Retinal pigment epithelial cell (primary cell): ENCODE measurements around the gene RBL2.
A peak's percentile ranks its signal among the peaks of the same experiment; 100 is the strongest.

Experiments
- DNase-seq: peaks from one replicate; pipeline ENCODE4 v3.0.0-alpha.2; 2010; ENCODE audit warnings: low read depth
- H3K4me3 ChIP-seq: 2 replicates; pipeline ENCODE4 v1.5.1; 2011; ENCODE audit warnings: mild to moderate bottlenecking, low read length, control low read depth, moderate library complexity
- TF ChIP-seq, protein P1 (sequence below): conservative IDR thresholded peaks from 2 replicates; pipeline ENCODE4 v1.5.1; 2011; ENCODE audit warnings: low read depth, low read length, control low read depth, inconsistent platforms

Gene RBL2

DNA sequence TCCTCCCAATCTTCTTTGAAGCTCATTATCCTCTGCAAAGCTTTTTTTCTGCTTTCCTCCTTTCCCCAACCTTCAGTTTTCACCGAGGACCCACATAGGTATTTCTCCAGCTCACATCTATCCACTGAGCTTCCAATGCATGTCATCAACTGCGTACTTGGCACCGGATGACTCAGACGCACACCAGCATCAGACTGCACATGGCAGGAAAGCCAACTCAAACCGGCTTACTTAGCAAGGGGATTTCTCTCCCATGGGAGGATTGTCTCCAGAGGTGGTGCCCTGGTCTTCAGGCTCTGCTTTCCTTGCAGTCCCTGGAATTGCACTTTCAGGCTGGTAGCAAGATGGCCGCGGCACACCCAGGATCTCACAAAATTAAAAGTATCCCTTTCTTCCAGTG lies 70.4 kb downstream of the RBL2 start:
- TF ChIP-seq, protein P1, sequence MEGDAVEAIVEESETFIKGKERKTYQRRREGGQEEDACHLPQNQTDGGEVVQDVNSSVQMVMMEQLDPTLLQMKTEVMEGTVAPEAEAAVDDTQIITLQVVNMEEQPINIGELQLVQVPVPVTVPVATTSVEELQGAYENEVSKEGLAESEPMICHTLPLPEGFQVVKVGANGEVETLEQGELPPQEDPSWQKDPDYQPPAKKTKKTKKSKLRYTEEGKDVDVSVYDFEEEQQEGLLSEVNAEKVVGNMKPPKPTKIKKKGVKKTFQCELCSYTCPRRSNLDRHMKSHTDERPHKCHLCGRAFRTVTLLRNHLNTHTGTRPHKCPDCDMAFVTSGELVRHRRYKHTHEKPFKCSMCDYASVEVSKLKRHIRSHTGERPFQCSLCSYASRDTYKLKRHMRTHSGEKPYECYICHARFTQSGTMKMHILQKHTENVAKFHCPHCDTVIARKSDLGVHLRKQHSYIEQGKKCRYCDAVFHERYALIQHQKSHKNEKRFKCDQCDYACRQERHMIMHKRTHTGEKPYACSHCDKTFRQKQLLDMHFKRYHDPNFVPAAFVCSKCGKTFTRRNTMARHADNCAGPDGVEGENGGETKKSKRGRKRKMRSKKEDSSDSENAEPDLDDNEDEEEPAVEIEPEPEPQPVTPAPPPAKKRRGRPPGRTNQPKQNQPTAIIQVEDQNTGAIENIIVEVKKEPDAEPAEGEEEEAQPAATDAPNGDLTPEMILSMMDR: no peak
- no peak overlapping the region for H3K4me3 ChIP-seq
- DNase-seq: peak; percentile 95

DNA sequence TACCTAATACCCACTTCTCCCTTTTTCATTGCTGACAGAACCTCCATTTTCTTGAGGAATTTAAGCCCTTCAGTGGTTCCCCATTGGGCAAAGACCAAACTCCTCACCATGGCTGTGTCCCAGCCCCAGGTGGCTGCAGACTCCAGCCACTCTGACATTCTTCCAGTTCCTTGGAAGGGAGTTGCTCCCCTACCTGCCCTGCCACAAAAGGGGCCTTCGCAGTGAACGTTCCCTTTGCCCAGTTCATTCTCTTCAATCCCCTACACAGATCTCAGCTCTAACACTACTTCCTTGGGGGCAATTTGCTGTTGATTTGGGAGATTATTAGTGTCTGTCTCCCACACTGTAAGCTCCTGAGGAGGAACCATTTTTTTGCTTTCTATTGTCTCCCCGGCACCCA lies 72.0 kb downstream of the RBL2 start:
- H3K4me3 ChIP-seq: no peak overlapping the region
- TF ChIP-seq, protein P1: no peak
- DNase-seq: no peak

DNA sequence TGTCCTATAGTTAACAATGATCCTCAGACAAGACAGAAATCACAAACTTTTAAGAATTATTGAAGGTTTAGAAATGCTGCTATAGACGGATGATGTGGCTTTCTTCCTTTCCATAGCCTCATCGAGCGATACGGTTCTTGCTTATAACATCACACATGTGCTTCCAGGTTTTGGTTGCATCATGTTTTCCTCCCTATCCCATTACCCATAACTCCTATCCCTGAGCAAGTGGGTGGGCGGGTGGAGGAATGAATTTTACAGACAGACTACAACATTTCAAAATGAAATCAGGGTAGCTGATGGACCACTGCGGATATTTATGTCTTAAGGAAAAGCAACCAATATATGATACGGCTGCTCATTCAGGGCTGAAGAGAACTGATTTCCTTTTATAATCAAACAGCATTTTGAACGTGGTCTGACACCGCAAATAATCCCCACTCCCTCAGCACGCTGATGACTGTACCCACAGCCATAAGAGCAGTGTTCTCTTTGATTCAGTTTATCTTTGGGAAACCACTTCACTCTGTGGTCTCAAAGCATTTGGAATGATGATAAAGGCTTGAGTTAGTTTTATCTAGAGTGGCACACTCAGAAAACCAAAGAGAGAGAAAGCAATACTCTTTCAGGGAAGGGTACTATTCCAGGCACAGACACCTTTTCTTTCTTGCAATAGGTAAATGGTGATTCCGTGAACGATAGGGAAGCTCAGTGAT lies 73.4 kb downstream of the RBL2 start:
- DNase-seq: no peak
- H3K4me3 ChIP-seq: no peak overlapping the region
- TF ChIP-seq, protein P1: no peak

DNA sequence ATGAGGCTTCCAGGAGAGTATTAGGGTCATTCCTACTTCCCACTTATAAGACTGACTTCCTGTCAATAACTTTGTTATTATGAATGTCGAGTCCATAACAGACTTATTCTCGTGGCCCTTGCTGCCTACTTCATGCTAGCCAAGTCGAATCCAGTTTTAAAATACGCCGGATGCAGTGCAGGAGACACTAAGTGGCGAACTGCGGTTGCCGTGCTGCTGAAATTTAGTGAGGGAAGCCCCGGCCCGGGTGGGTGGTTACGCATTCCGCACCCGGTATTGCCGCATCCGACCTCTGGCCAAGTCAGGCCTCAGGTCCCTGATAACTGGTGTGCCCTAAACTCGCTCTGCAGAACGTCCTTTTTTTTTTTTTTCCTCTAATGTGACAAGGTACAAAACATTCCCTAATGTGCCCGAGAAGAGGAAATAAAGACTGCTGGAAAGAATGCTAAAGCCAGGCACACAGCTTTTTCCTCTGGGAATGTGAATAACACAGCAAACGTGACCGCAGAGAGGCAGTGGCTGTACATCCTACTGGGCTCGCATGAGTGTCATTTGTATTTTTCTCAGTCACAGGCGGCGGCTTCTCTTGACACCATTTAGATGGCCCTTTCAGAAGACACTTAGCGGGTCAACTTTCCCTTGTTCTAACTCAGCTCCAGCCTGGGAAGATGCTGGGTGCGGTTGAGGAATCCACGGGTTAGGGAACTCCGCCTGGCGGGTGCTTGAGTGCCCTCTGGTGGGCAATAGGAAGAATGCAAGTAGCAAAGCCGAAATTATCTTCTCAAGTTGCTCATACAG lies 75.8 kb downstream of the RBL2 start:
- H3K4me3 ChIP-seq: no peak overlapping the region
- peak; percentile 13 for DNase-seq
- TF ChIP-seq, protein P1: peak; percentile 98

DNA sequence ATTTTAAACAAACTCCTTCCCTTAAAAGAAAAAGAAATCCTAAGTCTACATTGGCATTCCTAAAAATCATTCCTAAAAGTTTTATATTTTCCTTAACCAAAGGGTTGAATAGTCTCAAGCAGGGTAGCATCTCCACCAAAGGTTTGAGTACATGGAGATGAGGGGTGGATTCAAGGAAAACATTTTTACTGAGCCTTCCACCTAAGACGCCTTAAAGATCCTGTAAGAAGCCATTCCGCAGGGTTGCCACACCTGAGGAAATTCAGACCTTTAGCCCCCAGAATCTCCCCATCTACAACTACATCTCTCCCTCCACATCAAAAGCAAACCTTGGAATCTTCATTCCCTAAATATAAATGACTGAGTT lies 76.4 kb downstream of the RBL2 start:
- no peak for DNase-seq
- no peak overlapping the region for H3K4me3 ChIP-seq
- TF ChIP-seq, protein P1: no peak

DNA sequence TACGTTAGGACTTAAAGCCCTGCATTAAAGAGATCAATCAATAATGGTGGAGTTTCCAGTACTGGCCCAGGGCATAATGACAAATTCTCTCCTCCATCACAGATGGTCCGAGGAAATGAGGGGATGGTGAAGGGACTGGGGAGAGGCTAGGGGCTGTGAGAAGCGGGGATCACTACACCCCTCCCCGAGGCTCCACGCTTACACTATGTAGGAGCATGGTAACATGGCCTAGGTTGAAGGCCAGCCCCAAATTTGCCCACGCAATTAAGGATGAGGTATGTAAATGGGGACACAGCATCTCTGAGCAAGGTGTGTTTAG lies 76.8 kb downstream of the RBL2 start:
- TF ChIP-seq, protein P1: no peak
- no peak for DNase-seq
- H3K4me3 ChIP-seq: no peak overlapping the region
